Measurements from ENCODE around the gene YBX3. TPM values are rescaled to one million over a fixed set of nuclear protein-coding genes. Genes with fewer than 3 reads are reported as not detected.

YBX3 gene
- total and polyA plus RNA-seq, 2 of the 13 experiments (the other 11 are each of a cell fraction or from before 2014, with no cell fraction given): 77.5 to 99.6 TPM

GRCh38 chr12:10749700-10750384 is 26.7 kb upstream of the YBX3 start (continued):
- TF ChIP-seq ZNF280D (CRISPR knock-in tag; IDR thresholded peaks at IDR 0.05) (no peak), ZFP91 (CRISPR knock-in tag; IDR thresholded peaks at IDR 0.05; ENCODE audit: borderline replicate concordance) (no peak), SIN3A (IDR thresholded peaks at IDR 0.05; ENCODE audit: borderline replicate concordance, low read depth, low read length) (no peak), GATAD1 (CRISPR knock-in tag; IDR thresholded peaks at IDR 0.05) (peak; percentile 30; the same call in 1 of the 2 replicates), NBN (conservative IDR thresholded peaks at IDR 0.05) (no peak), ZBTB2 (CRISPR knock-in tag; IDR thresholded peaks at IDR 0.05; ENCODE audit: low read depth) (no peak), ZSCAN9 (CRISPR knock-in tag; IDR thresholded peaks at IDR 0.05; ENCODE audit: borderline replicate concordance) (0 out of 2 replicates have a peak, but pooled peaks have one; percentile 27), SETDB1 (CRISPR knock-in tag; IDR thresholded peaks at IDR 0.05; ENCODE audit: borderline replicate concordance) (no peak), CHD2 (IDR thresholded peaks at IDR 0.05; ENCODE audit: low read depth, low read length) (no peak), PHF5A (CRISPR knock-in tag; IDR thresholded peaks at IDR 0.05; ENCODE audit: low read depth, unreplicated experiment) (no peak), ZNF740 (CRISPR knock-in tag; IDR thresholded peaks at IDR 0.05) (no peak), ZSCAN5A (CRISPR knock-in tag; IDR thresholded peaks at IDR 0.05; ENCODE audit: borderline replicate concordance) (no peak), RFX1 (IDR thresholded peaks at IDR 0.05) (no peak), CREB1 (IDR thresholded peaks at IDR 0.05) (peak; percentile 86), CREB1 (CRISPR knock-in tag; IDR thresholded peaks at IDR 0.05) (peak; percentile 81), STAG1 (CRISPR knock-in tag; IDR thresholded peaks at IDR 0.05) (peak; percentile 82), SRF (IDR thresholded peaks at IDR 0.05; ENCODE audit: low read depth, low read length) (no peak), WIZ (CRISPR knock-in tag; IDR thresholded peaks at IDR 0.05) (no peak), ATF1 (CRISPR knock-in tag; IDR thresholded peaks at IDR 0.05) (peak; percentile 54; the same call in 1 of the 2 replicates), ARID3A (IDR thresholded peaks at IDR 0.05; ENCODE audit: low read depth, low read length) (peak; percentile 42; the same call in 1 of the 2 replicates), KDM2A (CRISPR knock-in tag; IDR thresholded peaks at IDR 0.05; ENCODE audit: borderline replicate concordance, low read depth) (peak; percentile 35; the same call in 1 of the 2 replicates)

Data from HepG2 (cell line).